CD4-positive, alpha-beta T cell treated with Interleukin-2 at 100 ng/mL for 4 hours (primary cell): ENCODE data around the gene RNU1-3.
"Not testable (repeated sequence)": the region's sequence is repeated elsewhere in the genome, so short reads cannot be mapped to it uniquely, and the experiment has no call there.

Experiments
- DNase-seq: peaks from one replicate; pipeline ENCODE4 v3.0.0-alpha.2; 2020; ENCODE audit warnings: low spot score

The RNU1-3 gene

DNA sequence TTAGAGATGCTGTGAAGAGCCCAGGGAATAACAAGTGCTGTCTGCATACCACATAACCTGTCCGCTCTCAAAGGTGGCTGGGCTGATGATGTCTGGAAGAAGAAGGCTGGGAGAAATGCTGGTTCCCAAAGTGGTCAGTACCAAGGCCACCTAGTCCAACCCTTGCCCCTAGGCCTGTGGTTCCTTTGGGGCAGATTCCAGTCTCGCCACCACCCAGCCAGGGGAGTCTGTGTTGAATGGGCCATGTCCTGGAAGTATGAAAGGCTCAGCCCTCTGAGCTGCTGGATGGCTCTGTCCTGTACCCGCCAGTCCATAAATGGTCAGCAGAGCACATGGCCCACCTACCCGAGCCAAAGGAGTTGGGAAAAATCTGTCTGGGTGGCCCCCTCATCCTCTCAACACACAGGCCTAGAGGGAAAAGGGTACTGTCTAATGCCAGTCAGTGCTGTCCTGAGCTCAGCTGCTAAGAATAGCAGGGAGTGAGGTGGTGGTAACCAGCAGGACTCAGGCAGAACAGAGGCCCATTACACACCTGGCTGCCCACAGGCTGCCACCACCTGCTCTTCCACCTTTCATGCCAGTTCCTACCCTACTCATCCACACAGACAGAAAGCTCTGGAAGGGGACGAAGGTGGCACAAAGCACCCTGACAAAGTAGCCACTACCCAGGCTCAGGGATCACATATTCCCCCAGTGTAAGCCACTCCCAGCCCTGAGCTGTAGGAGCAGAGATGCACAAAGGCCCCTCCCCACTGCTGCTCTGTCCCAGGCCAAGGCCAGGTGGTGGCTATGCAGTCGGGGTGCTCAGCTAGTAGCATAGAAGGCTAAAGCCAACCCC lies 28.6 kb downstream of the RNU1-3 start:
- not testable (repeated sequence) for DNase-seq

DNA sequence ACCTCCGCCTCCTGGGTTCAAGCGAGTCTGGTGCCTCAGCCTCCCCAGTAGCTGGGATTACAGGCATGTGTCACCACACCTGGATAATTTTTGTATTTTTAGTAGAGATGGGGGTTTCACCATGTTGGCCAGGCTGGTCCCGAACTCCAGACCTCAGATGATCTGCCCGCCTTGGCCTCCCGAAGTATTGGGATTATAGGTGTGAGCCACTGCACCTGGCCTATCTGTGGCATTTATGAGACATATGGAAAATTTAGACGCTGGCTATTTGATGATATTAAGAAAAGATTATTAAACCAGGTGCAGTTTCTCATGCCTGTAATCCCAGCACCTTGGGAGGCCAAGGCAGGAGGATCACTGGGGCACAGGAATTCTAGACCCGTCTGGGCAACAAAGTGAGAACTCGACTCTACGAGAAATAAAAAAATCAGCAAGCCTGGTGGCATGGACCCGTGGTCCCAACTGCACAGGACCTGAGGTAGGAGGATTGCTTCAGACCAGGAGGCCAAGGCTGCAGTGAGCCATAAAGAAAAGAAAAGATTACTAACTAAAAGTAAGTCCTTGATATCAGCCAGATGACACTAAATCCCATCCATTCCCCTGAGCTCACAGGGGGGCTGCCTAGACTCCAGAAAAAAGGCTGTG lies 30.1 kb downstream of the RNU1-3 start:
- DNase-seq = not testable (repeated sequence)

DNA sequence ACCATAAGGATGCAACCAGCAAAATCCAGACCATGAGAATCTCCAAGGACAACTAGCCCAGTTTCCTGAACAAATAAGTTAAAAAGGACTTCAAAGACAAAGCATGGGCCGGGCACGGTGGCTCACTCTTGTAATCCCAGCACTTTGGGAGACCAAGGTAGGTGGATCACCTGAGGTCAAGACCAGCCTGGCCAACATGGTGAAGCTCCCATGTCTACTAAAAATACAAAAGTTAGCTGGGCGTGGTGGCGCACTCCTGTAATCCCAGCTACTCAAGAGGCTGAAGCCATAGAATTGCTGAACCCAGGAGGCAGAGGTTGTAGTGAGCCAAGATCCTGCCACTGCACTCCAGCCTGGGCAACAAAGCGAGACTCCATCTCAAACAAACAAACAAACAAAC lies 30.8 kb downstream of the RNU1-3 start:
- DNase-seq = not testable (repeated sequence)

DNA sequence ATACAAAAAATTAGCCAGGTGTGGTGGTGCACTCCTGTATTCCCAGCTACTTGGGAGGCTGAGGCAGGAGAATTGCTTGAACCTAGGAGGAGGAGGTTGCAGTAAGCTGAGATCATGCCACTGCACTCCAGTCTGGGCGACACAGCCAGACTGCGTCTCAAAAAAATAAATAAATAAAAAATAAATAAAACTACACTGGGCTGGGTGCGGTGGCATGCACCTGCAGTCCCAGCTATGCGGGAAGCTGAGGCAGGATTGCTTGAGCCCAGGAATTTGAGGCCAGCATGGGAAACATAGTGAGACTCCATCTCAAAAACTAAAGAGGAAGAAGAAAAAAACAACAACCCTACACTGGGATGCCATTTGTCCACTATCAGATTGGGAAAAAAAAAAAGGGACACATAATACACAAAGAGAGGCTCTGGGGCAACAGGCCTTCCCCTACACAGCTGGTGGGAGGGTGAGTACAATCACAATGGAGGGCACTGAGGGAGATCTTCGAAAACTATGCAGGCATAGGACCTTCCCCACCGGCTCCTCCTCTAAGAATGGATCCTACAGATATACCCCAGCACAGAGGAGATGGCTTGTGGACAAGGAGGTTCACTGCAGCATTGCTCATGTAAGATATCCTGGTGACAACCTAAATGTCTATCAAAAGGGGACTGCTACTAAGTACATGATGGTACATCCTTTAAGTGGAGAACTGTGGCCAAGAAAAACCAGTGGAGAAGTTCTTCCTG lies 33.0 kb downstream of the RNU1-3 start:
- not testable (repeated sequence) for DNase-seq

DNA sequence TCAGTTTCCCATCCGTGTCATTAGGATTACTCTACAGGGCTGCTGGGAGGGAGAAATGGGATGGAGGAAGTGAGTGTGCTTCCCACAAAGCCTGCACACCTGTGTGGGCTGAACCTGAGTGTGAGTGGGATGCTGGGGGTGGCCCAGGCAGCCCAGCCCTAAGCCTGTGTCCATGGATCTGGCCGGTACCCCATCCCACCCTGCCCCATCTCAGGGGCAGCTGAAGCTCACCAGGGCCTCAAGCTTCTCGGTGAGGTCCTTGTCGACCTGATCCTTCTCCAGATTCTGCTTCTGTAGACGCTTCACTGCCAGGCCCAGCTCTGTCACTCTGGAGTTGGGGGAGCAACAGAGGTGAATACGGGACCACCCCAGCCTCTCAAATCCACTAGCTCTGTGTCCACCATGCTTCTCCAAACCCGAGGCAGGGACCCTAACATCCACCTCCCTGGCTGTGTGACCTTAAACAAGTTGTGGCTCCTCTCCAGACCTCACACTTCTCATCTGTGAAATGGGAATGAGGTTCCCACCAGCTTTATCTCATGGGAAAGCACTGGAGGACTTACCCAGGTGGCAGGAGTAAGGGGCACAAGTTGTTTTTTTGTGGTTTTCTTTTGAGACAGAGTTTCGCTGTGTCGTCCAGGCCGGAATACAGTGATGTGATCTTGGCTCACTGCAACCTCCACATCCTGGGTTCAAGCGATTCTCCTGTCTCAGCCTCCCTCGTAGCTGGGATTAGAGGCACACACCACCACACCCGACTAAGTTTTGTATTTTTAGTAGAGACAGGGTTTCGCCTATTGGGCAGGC lies 34.5 kb downstream of the RNU1-3 start:
- DNase-seq = not testable (repeated sequence)

DNA sequence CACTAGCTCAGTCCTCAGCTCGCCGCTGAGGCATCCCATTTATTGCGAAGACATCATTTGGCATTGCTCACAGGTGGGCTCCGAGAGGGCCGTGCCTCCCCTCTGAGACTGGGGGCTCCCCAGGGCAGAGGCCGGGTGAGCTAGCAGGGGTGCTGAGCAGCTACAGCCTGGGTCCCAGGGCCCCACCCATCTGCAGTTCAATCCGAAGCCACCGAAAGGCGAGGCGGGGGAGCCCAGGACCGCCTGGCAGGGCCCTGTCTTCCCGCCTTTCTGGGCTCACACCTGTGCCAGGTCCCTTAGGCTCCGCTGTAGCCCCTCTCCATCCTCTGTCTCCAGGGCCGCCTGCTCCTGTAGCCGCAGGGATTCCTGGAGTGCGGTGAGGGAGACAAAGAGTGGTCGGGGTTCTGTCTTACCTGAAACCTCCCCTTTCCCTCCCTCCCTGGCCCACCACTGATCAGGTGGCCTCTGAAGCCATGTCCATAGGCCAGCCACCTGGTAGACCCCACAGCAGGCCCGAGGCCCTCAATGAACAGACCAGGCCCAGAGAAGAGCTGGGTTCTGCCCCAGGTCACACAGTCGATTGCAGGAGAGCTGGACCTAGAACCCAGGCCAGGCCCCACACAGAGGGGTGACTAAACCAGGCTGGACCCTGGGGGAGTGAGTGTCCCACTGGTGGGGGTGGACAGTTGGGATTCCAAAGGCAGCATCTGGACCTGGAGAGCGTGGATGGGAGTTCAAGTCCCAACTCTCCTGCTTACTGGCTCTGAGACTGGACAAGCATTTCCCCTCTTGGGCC lies 35.3 kb downstream of the RNU1-3 start:
- DNase-seq = no peak

DNA sequence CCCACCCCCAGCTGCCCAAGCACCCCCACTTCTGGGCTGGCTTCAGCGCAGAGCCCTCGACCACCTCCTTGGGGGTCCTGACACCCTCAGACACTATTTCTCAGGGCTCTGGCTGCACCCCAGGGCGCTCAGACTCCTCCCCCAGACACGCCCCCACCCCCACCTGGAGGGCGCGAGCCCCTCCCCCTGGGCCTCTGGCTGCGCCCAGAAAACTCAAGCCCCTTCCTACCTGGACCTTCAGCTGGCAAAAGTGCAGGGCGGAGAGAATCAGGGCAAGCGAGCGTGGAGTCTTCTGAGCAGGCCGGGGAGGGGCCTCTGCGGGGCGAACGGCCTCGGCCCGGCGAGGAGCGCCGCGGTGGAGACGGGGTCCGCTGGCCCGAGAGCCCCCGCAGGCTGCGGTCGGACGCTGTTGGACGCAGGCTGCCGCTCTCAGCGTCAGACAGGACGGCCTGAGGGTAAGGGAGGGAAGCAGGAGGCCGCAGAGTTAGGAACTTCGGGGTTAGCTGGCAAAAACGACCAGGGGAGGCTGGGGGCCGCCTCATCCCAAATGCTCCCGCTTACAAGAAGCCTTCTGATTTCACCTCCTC lies 36.0 kb downstream of the RNU1-3 start:
- no peak for DNase-seq

DNA sequence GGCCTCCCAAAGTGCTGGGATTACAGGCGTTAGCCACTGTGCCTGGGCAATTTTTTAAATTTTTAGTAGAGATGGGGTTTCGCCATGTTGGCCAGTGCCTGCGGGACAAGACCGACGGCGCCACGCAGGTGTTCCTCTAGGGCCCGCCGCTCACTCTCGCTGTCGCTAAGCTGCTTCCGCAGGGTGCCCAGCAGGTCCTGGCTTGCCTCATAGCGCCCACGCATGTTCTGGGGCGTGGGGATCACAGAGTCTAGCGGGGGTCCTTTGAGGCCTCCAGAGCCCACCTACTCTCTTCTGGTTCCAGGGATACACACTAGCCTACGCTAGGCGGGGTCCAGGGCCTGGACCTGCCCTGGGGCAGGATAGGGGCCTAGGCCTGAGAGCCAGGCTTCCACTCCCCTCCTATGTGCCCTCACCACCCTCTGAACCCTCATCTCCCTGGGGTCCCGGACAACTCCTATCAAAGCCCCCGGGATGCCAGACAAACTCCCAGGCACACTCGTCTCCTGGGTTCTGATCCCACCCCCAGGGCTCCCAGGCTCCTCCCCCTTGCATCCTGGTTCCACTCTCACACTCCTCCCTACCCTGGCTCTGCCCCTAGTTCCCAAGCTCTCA lies 36.7 kb downstream of the RNU1-3 start:
- DNase-seq = not testable (repeated sequence)

DNA sequence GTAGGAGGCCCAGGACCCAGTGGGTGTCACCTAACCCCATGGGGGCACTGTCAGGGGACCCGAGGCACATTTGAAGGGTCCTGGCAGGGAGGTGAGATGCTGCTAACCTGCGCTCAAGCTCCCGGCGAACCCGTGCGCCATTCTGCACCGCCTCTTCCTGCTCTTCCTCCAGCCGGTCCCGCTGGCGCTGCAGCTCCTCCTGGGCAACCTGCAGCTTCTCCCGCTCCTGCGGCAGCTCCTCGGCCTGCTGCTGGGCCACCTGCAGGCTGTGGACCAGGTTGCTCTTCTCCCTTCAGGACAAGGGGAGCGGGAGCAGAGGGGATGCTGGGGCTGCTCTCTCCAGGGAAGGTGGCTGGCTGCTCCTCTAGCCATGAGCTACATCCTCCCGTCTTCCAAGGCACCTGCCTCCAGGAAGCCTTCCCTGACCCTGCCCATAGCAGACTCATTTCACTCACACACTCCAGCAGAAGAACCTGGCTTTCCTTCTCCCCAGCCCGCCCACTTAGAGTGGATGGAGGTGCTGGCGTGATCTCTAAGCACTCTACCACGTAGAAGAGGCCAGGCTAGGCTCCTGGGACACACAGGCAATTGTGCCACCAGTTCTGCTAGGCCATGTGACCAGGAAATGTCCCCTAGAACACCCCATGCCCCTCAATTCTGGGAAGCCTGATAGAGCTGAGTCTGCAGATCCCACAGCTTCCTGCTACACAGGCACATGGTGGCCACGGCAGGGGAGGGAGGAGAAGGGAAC lies 38.2 kb downstream of the RNU1-3 start:
- no peak for DNase-seq

DNA sequence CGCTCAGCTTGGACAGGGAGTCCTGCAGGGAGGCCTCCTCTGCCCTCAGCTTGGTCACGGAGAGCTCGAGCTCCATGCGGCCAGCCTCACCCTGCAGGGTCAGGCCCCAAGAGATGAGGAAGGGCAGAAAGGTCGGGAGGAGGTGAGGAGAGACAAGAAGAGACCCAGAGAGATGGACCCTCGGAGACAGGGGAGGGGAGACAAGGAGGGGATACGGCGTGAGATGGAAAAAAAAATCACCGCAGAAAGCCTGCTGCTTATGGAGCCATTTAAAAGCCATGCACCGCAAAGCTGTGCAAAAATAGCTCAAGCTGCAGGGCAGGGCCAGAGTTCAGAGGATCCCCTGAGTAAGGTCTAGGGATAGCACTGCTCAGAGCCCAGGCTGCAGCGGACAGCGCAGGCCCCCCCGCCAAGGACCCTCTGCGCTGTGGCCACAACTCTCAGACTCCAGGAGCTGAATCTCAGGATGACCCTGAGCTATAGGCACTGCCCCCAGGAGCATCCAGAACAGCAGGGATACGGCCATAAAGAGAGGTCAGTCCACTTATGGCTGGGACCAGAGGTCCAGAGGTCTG lies 40.3 kb downstream of the RNU1-3 start:
- DNase-seq = not testable (repeated sequence)

DNA sequence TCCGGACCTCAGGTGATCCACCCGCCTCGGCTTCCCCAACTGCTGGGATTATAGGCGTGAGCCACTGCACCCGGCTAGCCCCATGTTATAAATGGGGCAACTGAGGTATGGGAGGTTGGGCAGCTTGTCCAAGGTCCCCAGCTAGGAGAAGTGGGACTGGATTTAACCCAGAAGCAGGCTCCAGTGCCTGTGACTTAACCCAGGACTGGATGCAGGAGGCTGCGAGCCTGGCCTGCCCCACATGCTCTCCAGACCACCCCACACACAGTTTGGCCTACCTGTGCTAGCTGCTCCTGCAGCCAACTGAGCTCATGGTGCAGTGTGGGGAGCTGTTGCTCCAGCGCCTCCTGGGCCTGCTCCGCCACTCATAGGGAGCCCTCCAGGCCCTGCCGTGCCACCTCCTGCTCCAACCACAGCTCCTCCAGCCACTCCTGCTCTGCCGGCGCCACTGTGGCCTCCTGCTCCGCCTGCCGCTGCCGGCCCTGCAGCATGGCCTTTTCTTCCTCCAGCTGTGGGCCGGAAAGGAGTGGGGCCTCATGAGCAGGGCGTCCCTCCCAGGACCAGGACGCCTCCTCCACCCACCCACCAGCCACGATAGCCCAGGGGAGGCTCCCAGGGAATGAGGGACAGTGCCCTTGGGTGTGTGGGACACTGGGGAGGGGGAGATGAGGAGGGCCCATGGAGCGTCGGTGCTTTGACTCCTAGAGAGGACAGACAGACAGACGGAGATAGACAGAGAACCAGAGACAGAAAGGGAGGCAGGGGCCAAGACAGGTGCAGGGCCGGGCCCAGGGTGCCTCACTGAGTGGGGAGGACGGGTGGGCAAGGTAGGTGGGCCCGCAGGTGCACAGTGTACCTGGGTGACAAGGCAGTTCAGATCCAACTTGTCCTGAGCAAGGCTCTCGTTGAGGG lies 41.0 kb downstream of the RNU1-3 start:
- DNase-seq = no peak

DNA sequence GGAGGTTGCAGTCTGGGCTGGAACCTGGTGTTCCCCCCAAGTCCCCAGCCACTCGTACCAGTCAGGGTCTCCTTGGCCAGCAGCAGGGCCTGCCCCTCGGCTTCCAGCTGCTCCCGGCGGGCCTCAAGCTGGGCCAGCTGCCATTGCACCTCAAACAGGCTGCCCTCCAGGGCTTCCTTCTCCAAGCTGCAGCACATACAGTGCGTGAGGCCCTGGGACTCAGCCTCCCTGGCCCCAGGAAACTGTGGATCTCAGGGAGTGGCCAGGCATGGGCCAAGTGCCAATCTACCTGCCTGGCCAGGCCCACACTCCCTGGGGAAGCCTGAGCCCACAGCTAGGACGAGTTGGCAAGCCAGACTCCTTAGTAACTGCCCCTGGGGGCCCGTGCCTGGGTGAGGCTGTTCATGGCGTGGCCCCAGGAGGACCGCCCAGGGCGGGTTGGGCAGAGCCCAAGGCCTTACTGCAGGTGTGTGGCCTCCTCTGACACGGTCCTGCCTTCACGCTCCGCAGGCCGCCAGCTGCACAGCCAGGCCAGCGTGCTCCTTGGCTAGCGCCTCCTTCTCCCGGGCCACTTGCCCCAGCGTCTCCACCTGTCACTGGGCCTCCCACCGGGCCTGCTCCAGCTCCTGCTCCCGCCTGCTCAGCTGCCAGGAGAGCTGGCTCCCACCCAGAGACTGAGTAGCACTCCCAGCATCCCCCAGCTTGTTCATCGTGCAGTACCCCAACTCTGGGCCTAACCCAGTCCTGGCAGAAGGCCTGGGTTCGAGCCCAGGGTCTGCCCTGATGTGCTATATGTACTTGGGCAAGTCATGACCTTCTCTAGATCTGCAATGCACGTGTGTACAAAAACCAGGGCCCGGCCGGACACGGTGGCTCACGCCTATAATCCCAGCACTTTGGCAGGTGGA lies 42.7 kb downstream of the RNU1-3 start:
- DNase-seq = not testable (repeated sequence)

DNA sequence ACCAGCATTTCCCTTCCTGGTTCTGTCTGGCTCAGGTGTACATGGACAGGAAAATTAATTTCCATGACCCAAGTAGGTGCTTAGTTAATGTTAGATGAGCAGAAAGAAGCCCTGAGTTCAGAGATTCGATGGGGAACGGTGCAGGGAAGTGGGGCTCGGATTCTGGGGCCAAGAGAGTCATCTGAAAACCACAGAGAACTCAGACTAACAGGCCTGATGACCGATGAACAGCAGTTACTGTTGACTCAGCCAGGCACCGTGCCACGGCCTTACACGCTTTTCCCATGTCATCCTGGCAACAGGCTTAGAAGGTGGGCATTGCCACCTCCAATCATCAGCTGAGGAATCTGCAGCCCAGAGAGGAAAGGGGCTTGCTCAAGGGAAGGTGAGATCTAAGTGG lies 43.4 kb downstream of the RNU1-3 start:
- DNase-seq = not testable (repeated sequence)

DNA sequence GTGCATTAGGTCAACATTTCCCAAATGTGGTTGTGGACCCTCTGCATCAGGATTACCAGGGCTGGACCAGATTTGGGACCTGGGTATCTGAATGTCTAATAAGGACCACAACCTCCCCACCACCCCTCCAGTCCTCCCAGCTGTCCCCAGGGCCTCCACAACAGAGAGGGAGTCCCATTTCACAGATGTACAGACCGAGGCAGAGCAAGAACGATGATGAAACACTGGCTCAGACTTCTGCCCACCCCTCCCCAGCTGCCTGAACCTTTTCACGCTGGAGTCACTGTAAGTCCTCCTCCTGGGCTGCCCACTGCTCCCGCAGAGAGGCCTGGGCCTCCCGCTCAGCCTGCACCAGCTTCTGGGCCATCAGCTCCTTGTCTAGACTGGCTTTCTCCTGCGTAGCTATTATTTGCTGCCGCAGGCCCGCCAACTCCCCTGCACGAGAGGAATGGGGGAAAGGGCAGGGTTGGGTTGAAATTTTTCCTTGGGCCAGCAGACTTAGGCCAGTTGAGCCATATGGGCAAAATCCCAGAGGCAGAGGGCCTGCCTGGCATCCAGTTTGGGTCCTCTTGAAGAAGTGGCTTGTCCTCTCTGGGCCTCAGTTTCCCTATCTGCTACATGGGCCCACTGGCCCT lies 45.0 kb downstream of the RNU1-3 start:
- DNase-seq = not testable (repeated sequence)

DNA sequence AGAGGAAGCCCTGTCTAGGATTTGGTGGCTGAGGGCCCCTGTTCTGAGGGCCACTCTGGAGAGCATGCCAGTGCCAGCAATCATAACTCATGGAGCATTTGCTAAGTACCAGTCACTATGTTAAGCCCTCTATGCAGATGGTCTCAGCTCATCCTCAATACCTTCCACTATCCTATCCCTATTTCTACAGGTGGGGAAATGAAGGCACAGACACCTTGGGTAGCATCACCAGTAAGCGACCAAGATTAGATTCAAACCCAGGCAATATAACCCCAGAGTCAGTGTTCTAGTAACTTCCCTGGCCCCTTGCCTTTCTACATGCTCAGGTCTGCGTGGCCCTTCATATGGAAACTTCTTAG lies 45.5 kb downstream of the RNU1-3 start:
- no peak for DNase-seq

DNA sequence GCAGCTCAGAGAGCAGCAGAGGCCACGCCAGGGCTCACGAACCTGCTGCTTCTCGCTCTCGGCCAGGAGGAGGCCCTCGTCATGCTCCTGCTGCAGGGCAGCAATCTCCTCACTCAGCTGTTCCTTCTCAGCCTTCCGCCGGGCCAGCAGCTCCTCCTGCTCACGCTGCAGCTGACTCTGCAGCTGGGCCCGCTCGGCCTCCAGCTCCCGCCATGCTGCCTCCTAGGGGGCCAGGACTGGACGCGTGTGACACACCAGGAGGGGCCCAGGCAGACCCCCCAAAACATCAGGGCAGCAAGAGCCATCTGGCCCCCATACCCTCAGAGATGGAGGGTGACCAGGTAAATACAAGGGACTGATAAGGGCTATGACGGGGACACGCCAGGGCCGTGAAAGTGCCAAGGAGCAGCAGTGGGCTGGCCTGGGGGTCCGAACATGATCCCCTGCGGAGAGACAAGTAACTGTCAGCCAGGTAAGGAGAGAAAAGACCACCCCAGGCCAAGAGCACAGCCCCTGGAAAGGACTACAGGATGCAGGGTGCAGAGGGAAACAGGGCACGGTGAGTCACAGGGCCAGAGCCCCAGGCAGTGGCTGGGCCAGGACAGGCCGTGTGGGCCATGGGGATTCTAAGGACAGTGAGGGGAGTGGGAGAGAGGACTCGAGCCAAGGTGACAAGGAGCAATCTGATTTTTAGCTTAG lies 46.8 kb downstream of the RNU1-3 start:
- DNase-seq = not testable (repeated sequence)
